VCaP (cell line): ENCODE measurements around the gene MUC21.

Source experiments
- H3K27ac ChIP-seq: fragments of 450-650 bp; 2 replicates; pipeline ENCODE4 v1.5.1; 2017
- TF ChIP-seq, protein P1 (sequence below): fragments of 450-650 bp; conservative IDR thresholded peaks from 2 replicates; pipeline ENCODE4 v1.5.1; 2017; ENCODE audit warnings: mild to moderate bottlenecking, moderate library complexity

Gene MUC21

DNA sequence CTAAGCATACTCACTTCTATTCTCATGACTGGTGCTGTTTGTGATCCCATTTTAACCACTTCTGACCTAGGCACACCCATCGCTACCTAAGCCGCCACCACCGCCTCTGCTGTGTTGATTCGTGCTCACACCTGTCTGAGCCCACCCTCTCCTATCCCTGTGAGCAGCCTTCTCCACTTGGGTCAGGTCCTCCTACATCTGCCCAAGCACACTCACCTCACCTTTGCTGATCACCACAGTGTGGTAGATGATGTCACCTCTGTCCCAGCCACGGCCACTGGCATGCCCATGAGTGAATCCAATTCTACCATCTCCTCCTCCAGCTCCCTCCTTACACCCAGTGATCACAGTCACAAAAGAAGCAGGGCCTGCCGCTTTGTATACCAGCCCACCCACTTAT is 47.6 kb downstream of the MUC21 start:
- H3K27ac ChIP-seq: no peak overlapping the region
- TF ChIP-seq, protein P1, sequence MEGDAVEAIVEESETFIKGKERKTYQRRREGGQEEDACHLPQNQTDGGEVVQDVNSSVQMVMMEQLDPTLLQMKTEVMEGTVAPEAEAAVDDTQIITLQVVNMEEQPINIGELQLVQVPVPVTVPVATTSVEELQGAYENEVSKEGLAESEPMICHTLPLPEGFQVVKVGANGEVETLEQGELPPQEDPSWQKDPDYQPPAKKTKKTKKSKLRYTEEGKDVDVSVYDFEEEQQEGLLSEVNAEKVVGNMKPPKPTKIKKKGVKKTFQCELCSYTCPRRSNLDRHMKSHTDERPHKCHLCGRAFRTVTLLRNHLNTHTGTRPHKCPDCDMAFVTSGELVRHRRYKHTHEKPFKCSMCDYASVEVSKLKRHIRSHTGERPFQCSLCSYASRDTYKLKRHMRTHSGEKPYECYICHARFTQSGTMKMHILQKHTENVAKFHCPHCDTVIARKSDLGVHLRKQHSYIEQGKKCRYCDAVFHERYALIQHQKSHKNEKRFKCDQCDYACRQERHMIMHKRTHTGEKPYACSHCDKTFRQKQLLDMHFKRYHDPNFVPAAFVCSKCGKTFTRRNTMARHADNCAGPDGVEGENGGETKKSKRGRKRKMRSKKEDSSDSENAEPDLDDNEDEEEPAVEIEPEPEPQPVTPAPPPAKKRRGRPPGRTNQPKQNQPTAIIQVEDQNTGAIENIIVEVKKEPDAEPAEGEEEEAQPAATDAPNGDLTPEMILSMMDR: no peak

DNA sequence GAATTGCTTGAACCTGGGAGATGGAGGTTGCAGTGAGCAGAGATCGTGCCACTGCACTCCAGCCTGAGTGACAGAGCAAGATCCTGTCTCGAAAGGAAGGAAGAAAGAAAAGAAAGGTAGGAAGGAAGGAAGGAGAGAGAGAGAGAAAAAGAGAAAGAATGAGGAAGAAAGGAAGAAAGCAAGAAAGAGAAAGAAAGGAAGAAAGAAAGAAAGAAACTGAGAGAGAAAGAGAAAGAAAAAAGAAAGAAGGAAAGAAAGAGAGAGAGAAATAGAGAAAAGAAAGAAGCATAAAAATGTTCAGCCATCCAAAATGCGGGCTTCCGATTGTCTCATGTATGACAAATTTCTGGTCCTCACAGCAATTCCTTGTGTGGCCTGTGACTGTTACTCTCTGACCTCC is 49.6 kb downstream of the MUC21 start:
- TF ChIP-seq, protein P1: no peak
- no peak overlapping the region for H3K27ac ChIP-seq

DNA sequence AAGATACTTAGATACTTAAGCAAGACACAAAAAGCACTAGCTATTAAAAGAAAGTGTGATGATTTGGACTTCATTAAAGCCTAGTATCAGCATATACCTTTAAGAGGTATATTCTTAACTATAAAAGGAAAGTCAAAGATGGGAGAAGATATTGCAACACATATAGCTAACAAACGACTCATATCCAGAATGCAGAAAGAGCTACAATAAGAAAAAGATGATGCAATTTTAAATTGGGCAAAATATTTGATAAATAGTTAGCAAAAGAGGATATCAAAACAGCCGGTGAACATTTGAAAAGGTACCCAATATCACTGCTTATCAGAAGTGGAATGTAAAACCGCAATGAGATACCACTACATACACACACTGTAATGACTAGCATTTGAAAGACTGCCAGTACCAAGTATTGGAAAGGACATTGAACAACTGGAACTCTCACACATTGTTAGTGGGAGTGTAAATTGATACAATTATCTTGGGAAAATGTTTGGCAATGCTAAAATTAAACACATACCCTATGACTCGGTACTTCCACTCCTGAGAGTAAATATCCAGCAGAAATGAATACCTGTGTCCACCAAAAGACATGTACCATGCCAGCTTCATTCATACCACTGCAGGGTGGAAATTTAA is 52.5 kb downstream of the MUC21 start:
- H3K27ac ChIP-seq: no peak overlapping the region
- TF ChIP-seq, protein P1: no peak

DNA sequence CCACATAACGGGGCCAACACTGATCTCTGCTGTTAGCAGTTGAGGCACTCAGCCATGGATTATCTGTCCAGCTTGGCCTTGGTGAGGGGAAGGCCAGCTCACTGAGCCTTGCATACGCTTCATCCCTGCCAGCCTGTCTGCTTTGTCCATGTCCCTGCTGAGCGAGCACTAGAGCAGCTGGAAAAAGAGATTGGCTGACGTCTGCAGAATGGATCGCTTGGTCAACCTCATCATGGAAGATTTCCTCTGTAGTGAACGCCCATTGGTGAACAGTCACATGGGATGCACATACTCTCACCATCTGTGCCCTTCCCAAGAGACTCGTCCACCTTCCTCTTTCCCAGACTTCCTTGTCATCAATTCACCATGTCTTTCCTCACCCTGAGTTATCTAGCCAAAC is 53.7 kb downstream of the MUC21 start:
- TF ChIP-seq, protein P1: no peak
- H3K27ac ChIP-seq: no peak overlapping the region

DNA sequence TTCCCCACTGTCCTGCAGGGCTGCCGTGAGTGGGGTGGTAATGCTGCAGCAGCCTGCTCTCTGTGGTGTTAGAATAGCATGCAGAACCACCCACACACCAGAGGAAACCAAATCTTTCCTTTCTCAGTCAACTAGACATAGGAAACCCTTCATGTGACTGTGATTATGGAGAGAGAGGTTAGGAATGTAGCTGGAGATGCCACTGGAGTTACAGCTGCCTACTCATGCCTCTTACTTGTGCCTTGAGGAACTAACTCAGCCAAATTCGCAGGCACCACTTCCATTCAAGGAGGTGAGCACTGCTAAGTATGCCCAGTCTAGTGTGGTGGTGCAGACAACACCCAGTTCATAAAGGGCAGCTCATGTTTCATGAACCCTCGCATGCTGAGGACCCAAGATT is 54.2 kb downstream of the MUC21 start:
- TF ChIP-seq, protein P1: no peak
- H3K27ac ChIP-seq: no peak overlapping the region

DNA sequence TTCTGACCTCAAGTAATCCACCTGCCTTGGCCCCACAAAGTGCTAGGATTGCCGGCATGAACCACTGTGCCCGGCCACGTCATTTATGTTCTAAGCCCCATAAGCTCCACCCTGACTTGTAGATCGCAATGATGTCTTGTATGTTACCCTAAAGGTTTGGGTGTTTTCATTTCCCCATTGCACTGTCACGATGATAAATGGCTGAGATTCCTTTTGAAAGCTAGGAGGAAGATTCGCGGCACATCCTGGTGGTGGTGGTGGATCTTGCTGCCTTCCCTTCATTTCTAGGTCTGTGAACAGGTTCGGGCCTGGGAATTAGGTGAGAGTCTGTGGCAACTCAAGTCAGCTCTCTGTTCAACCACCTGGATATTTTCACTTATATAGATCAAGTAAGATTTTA is 55.0 kb downstream of the MUC21 start:
- TF ChIP-seq, protein P1: no peak
- H3K27ac ChIP-seq: no peak overlapping the region
